Embryonic facial prominence (tissue), 1 donor: Measurements from ENCODE around the gene INMT.
A peak's percentile ranks its signal among the peaks of the same experiment; 100 is the strongest.

Source experiments
- DNase-seq: peaks from one replicate; pipeline ENCODE4 v3.0.0-alpha.2; 2016; ENCODE audit errors: extremely low spot score

INMT gene

GRCh38 chr7:30780941-30781340 is 29.0 kb downstream of the INMT start:
- DNase-seq: no peak

GRCh38 chr7:30782690-30783089 is 30.8 kb downstream of the INMT start:
- DNase-seq: no peak

GRCh38 chr7:30785786-30786185 is 33.9 kb downstream of the INMT start:
- DNase-seq: no peak

- no peak for DNase-seq
Measured at GRCh38 chr7:30787486-30787885, 35.6 kb downstream of the INMT start.

- DNase-seq: no peak
Measured at GRCh38 chr7:30788640-30789333, 36.9 kb downstream of the INMT start.

- no peak for DNase-seq
Measured at GRCh38 chr7:30789334-30789711, 37.4 kb downstream of the INMT start.

GRCh38 chr7:30790356-30790755 is 38.4 kb downstream of the INMT start:
- no peak for DNase-seq

- no peak for DNase-seq
Measured at GRCh38 chr7:30791114-30791513, 39.2 kb downstream of the INMT start.

- no peak for DNase-seq
Measured at GRCh38 chr7:30795161-30795948, 43.4 kb downstream of the INMT start.

- DNase-seq: no peak
Measured at GRCh38 chr7:30796105-30796869, 44.4 kb downstream of the INMT start.

GRCh38 chr7:30797176-30798040 is 45.5 kb downstream of the INMT start:
- DNase-seq: no peak

GRCh38 chr7:30799206-30799975 is 47.5 kb downstream of the INMT start:
- DNase-seq: no peak

GRCh38 chr7:30799976-30800661 is 48.2 kb downstream of the INMT start:
- no peak for DNase-seq

- peak; percentile 32 for DNase-seq
Measured at GRCh38 chr7:30800785-30801252, 48.9 kb downstream of the INMT start.

- no peak for DNase-seq
Measured at GRCh38 chr7:30802812-30803211, 50.9 kb downstream of the INMT start.

- no peak for DNase-seq
Measured at GRCh38 chr7:30804078-30804661, 52.2 kb downstream of the INMT start.

- no peak for DNase-seq
Measured at GRCh38 chr7:30805081-30805691, 53.3 kb downstream of the INMT start.

GRCh38 chr7:30805931-30806330 is 54.0 kb downstream of the INMT start:
- DNase-seq: no peak
